Keratinocyte (primary cell): Measurements from ENCODE around the gene SMIM35. TPM values are rescaled to one million over a fixed set of nuclear protein-coding genes. Genes with fewer than 3 reads are reported as not detected.

Experiments
- DNase-seq: peaks from one replicate; pipeline ENCODE4 v3.0.0-alpha.2; 2011; ENCODE audit warnings: low read depth, missing footprints, low spot score
- FAIRE-seq: peaks from 2 replicates; lab custom pipeline; 2011; peaks lifted over from hg19 to GRCh38; lab: Jason Lieb, UNC
- H2AFZ ChIP-seq: 2 replicates; pipeline ENCODE4 v1.6.0; 2012; ENCODE audit warnings: low read length, control low read depth, inconsistent platforms; ENCODE audit not compliant: control insufficient read depth
- H3K27ac ChIP-seq: 2 replicates; pipeline ENCODE4 v1.5.1; 2011; ENCODE audit warnings: low read length; ENCODE audit not compliant: control insufficient read depth, insufficient read depth
- H3K27me3 ChIP-seq: 3 replicates; pipeline ENCODE4 v1.6.0; 2011; ENCODE audit warnings: low read length; ENCODE audit not compliant: control insufficient read depth, insufficient read depth; ENCODE audit errors: extremely low read depth
- H3K36me3 ChIP-seq, 2 experiments: 2 replicates in 1 of 2; 3 replicates in 1 of 2; pipeline ENCODE4 v1.5.1; 2011; ENCODE audit warnings: low read length in 2 of 2, mild to moderate bottlenecking in 1 of 2; ENCODE audit not compliant: control insufficient read depth in 2 of 2, insufficient read depth in 2 of 2; ENCODE audit errors: extremely low read depth in 1 of 2
- H3K4me1 ChIP-seq: 3 replicates; pipeline ENCODE4 v1.5.1; 2011; ENCODE audit warnings: low read length; ENCODE audit not compliant: control insufficient read depth, insufficient read depth; ENCODE audit errors: extremely low read depth
- H3K4me2 ChIP-seq: 3 replicates; pipeline ENCODE4 v1.6.0; 2011; ENCODE audit warnings: low read depth, low read length; ENCODE audit not compliant: control insufficient read depth, insufficient read depth; ENCODE audit errors: extremely low read depth
- H3K4me3 ChIP-seq, 3 experiments: fragments of 200-600 bp in 1 of 3; sonication (generic) in 1 of 3; 2 replicates in 2 of 3; 3 replicates in 1 of 3; pipeline ENCODE4 v1.5.1; 2011 to 2016; ENCODE audit warnings: low read length in 3 of 3, mild to moderate bottlenecking in 3 of 3, control low read depth in 2 of 3, inconsistent platforms in 1 of 3, low read depth in 1 of 3, mixed read lengths in 1 of 3, mixed run types in 1 of 3, moderate library complexity in 1 of 3; ENCODE audit not compliant: control insufficient read depth in 2 of 3, insufficient read depth in 2 of 3; ENCODE audit errors: extremely low read depth in 1 of 3
- H3K79me2 ChIP-seq: 2 replicates; pipeline ENCODE4 v1.6.0; 2012; ENCODE audit warnings: low read length; ENCODE audit not compliant: control insufficient read depth, insufficient read depth
- H3K9ac ChIP-seq: 3 replicates; pipeline ENCODE4 v1.6.0; 2011; ENCODE audit warnings: low read length; ENCODE audit not compliant: control insufficient read depth, insufficient read depth; ENCODE audit errors: extremely low read depth
- H3K9me1 ChIP-seq: 3 replicates; pipeline ENCODE4 v1.6.0; 2011; ENCODE audit warnings: low read length; ENCODE audit not compliant: control insufficient read depth, insufficient read depth; ENCODE audit errors: extremely low read depth
- H3K9me3 ChIP-seq: 2 replicates; pipeline ENCODE4 v1.5.1; 2012; ENCODE audit warnings: low read depth, low read length; ENCODE audit not compliant: control insufficient read depth
- H4K20me1 ChIP-seq: 3 replicates; pipeline ENCODE4 v1.6.0; 2011; ENCODE audit warnings: low read length; ENCODE audit not compliant: control insufficient read depth, insufficient read depth; ENCODE audit errors: extremely low read depth
- CTCF ChIP-seq, 3 experiments: IDR thresholded peaks in 1 of 3; conservative IDR thresholded peaks in 1 of 3; optimal IDR thresholded peaks in 1 of 3; 2 replicates in 2 of 3; 3 replicates in 1 of 3; pipeline versions ENCODE3 to v1.5.1; 2011; ENCODE audit warnings: low read length in 3 of 3, mild to moderate bottlenecking in 3 of 3, moderate library complexity in 2 of 3, control low read depth in 1 of 3, inconsistent platforms in 1 of 3; ENCODE audit not compliant: insufficient read depth in 2 of 3; ENCODE audit errors: extremely low read depth in 1 of 3
- EZH2 ChIP-seq: IDR thresholded peaks from one replicate; pipeline ENCODE4 v1.6.1; 2012; ENCODE audit warnings: inconsistent platforms, mild to moderate bottlenecking, low read length, moderate library complexity
- dilution Hi-C: fragments of 300-500 bp; cut with MboI; formaldehyde crosslinking; loops from one replicate; pipeline ENCODE4 v1.7.0; 2020; ENCODE audit warnings: low sequenced_read_pairs; ENCODE audit not compliant: extremely low pct_ligation_motif_present
- polyA plus RNA-seq, 5 experiments: library from polyadenylated mRNA; depleted of rRNA in 3 of 5; stranded (reverse) in 3 of 5; stranded (forward) in 1 of 5; unstranded in 1 of 5; fragments of >200 nt; gene quantifications; 1 replicate in 1 of 5; 2 replicates in 3 of 5; 3 replicates in 1 of 5; pipeline versions ENCODE4 v1.2.1 to v1.2.3, GENCODE V29; 2011 to 2012; ENCODE audit warnings: missing spikeins in 2 of 5, low read depth in 1 of 5, low replicate concordance in 1 of 5

Gene SMIM35
- polyA plus RNA-seq, 1 donor (not counting 4 experiments of a cell fraction or from before 2014, with no cell fraction given): not detected

- no peaks in the 10 kb centered on the region for H3K9me3 ChIP-seq
- no peak overlapping the region for H3K4me2 ChIP-seq
- H4K20me1 ChIP-seq: no peaks in the 10 kb centered on the region
- H3K4me1 ChIP-seq: peaks cover 3% of the 10 kb centered on the region
- H3K9me1 ChIP-seq: no peaks in the 10 kb centered on the region
- H3K27ac ChIP-seq: no peak overlapping the region
- no peak for DNase-seq
- H3K27me3 ChIP-seq: peaks cover under 1% of the 10 kb centered on the region
- dilution Hi-C loops: no loop called here
- no peak overlapping the region for H3K4me3 ChIP-seq
- H2AFZ ChIP-seq: no peak overlapping the region
- H3K79me2 ChIP-seq: no peaks in the 10 kb centered on the region
- no peaks in the 10 kb centered on the region for H3K36me3 ChIP-seq
- H3K9ac ChIP-seq: no peak overlapping the region
- TF ChIP-seq EZH2 (no peak), CTCF (optimal IDR thresholded peaks at IDR 0.05 in 1 of 3, IDR thresholded peaks at IDR 0.05 in 1 of 3, conservative IDR thresholded peaks at IDR 0.05 in 1 of 3; ENCODE audit: extremely low read depth in 1 of 3, insufficient read depth in 2 of 3, low read length in 3 of 3) (no peak)
- FAIRE-seq: no peak
These were observed 87.3 kb downstream of the SMIM35 start for GRCh38 chr11:117999354-117999993.

- H3K4me1 ChIP-seq: peaks cover 3% of the 10 kb centered on the region
These were observed 88.0 kb downstream of the SMIM35 start for GRCh38 chr11:117998664-117999353.

More at GRCh38 chr11:117998664-117999353, 88.0 kb downstream of the SMIM35 start:
- TF ChIP-seq EZH2 (no peak), CTCF (optimal IDR thresholded peaks at IDR 0.05 in 1 of 3, IDR thresholded peaks at IDR 0.05 in 1 of 3, conservative IDR thresholded peaks at IDR 0.05 in 1 of 3; ENCODE audit: extremely low read depth in 1 of 3, insufficient read depth in 2 of 3, low read length in 3 of 3) (no peak)
- no peak overlapping the region for H3K4me3 ChIP-seq
- H3K79me2 ChIP-seq: no peaks in the 10 kb centered on the region
- dilution Hi-C loops: no loop called here
- no peak overlapping the region for H3K4me2 ChIP-seq
- no peaks in the 10 kb centered on the region for H3K9me3 ChIP-seq
- DNase-seq (no peak), FAIRE-seq (no peak)
- H3K27ac ChIP-seq: no peak overlapping the region
- H3K36me3 ChIP-seq: no peaks in the 10 kb centered on the region
- no peaks in the 10 kb centered on the region for H3K9me1 ChIP-seq
- no peak overlapping the region for H3K9ac ChIP-seq
- H3K27me3 ChIP-seq: peaks cover 5% of the 10 kb centered on the region
- no peaks in the 10 kb centered on the region for H4K20me1 ChIP-seq
- H2AFZ ChIP-seq: no peak overlapping the region
